Spleen (tissue), 7 donors: ENCODE results near the gene ZNF777.

Experiments
- POLR2A ChIP-seq, 3 donors: fragments of 450-650 bp; IDR thresholded peaks; one replicate each; pipeline ENCODE4 v1.5.1; 2017; ENCODE audit warnings: antibody characterized with exemption in 3 of 3, mild to moderate bottlenecking in 1 of 3
- TF ChIP-seq, protein P1 (sequence below), 11 experiments: fragments of 200-600 bp in 7 of 11; fragments of 450-650 bp in 4 of 11; sonication (generic) in 4 of 11; IDR thresholded peaks in 8 of 11; conservative IDR thresholded peaks in 3 of 11; 1 replicate in 7 of 11; 2 replicates in 4 of 11; pipeline versions ENCODE4 v1.4.0 to v1.8.0; 2016 to 2021; ENCODE audit warnings: antibody characterized with exemption in 11 of 11, inconsistent platforms in 4 of 11, mild to moderate bottlenecking in 1 of 11
- donor health status: DM: no; HTN: no; CAD: no; lungs with moderate emphysema.
- donor health status: DM: no; HTN: no; CAD: no.
- donor health status: DM: no; HTN: no; CAD: no.

DNA sequence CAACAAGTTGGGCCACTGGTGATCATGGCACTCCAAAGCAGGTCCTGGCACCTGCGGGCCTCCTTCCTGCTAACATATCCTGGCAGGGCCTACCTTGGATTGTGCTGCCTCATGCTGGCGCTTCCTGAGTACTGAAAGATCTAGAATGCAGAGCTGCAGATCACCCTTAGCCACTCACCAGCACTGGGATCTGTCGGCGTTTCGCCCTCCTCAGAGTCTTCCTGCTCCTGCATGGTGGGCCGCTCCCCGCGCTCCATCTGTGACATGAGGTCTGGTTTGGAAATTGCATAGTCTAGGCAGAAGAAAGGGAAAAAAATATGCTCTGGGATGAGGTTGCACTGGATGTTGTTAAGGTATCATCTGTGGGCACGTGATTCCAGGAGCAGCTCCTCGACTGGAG, 10.0 kb downstream of the ZNF777 start:
- TF ChIP-seq, protein P1, sequence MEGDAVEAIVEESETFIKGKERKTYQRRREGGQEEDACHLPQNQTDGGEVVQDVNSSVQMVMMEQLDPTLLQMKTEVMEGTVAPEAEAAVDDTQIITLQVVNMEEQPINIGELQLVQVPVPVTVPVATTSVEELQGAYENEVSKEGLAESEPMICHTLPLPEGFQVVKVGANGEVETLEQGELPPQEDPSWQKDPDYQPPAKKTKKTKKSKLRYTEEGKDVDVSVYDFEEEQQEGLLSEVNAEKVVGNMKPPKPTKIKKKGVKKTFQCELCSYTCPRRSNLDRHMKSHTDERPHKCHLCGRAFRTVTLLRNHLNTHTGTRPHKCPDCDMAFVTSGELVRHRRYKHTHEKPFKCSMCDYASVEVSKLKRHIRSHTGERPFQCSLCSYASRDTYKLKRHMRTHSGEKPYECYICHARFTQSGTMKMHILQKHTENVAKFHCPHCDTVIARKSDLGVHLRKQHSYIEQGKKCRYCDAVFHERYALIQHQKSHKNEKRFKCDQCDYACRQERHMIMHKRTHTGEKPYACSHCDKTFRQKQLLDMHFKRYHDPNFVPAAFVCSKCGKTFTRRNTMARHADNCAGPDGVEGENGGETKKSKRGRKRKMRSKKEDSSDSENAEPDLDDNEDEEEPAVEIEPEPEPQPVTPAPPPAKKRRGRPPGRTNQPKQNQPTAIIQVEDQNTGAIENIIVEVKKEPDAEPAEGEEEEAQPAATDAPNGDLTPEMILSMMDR (IDR thresholded peaks at IDR 0.05 in 8 of 11, conservative IDR thresholded peaks at IDR 0.05 in 3 of 11): no peak
- no peak for TF ChIP-seq POLR2A (IDR thresholded peaks at IDR 0.05)
